Activated CD4-positive, CD25-positive, alpha-beta regulatory T cell treated with anti-CD3 and anti-CD28 coated beads, Interleukin-2, amount 50 U/mL, for 72 hours (primary cell): Measurements from ENCODE around the gene PDZD11.
"Not testable (repeated sequence)": the region's sequence is repeated elsewhere in the genome, so short reads cannot be mapped to it uniquely, and the experiment has no call there.

ENCODE experiments used
- DNase-seq: peaks from one replicate; pipeline ENCODE4 v3.0.0; 2021

PDZD11 gene

DNA sequence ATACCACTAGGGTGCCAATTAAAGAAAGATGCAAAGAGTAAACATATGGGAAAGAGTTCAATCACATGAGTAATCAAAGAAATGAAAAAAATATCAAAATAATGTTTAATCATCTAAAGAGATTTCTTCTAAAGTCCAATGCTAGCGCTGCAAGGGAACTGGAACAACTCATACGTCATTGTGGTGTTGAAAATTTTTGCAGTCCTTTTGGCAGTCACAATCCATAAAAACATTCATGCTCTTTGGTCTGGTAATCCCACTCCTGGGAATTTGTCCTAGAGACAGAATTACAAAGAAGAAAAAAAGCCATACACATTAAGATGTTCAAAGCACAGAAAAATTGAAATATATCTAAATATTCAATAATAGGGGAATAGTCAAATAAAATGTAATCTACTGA, 34.3 kb downstream of the PDZD11 start:
- DNase-seq, result no peak

DNA sequence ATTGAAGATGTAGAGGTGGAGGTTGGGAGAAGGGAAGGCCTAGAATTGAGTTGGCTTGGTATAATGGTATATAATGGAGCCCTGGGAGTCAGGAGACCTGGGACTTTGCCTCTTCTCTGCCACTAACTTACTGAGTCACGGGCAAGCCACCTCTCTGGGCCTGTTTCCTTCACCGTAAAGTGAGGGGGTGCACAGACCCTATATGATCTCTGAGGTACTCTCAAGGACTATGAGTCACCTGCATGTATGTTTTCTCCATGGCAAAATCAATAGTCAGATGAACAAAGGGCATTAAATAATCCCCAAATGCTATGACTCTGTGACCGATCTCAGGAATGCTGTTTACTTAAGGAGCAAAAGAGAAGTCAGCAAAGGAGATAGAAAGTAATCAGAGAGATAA, 34.8 kb downstream of the PDZD11 start:
- no peak for DNase-seq

DNA sequence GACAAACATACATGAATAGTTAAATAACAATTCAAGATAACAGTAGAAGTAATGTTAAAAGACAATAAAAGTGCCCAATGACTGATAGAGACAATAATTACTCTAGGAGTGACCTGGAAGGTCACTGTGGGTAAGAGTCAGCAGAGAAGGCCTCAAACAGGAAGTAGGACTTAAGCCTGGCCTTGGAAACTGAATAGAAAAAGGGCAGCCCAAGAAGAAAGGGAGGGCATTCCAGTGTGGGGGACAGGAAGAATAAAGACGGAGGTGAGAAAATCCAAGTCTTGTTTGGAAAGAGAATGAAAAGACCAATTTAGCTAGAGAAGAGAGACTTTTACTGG, 35.7 kb downstream of the PDZD11 start:
- no peak for DNase-seq

DNA sequence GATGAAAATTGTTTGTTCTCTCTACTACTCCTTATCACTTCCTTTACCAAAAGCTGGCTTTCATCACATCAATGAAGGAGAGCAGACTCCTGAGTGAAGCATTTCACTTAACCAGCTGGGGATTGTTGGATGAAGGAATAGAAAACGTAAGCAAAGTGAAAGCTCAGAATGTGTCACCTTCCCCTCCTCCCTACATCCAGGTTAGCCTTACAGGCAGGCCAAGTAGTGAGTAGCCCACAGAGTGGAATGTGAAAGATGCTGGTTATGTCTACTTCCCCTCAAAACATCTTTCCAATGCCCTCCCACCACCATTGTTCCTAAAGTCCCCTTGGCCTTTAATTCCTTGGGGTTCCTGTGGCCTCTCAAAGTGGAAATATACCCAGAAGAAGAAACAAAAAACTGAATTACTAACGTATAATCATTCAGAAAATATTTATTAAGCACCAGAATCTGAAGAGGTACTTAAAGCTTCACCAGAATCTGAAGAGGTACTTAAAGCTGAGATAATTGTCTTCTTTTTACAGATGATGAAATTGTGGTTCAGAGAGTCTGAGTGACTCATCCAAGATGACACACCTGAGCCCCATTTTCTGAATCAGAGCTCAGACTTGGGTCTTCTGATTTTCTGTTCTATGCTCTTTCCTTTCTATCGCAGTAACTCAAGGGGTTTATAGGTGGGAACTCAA, 36.2 kb downstream of the PDZD11 start:
- no peak for DNase-seq

DNA sequence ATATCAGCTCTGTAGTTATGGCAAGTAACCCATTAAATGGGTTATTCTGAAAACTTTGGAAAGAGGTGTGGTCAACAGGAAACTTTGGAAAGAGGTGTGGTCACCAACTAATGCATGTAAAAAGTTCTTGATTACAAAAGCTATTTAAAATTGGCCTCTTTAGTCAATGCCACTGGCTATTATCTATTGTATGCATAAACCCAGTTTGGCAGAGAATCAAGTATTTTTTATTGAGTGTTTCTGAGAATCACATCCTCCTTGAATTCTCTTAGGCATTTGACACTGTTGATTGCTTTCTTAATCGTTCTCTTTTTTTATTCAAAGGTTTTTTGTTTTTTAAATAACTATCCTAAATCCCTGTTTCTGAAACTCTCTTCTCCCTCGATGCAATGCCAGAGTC, 37.2 kb downstream of the PDZD11 start:
- no peak for DNase-seq

DNA sequence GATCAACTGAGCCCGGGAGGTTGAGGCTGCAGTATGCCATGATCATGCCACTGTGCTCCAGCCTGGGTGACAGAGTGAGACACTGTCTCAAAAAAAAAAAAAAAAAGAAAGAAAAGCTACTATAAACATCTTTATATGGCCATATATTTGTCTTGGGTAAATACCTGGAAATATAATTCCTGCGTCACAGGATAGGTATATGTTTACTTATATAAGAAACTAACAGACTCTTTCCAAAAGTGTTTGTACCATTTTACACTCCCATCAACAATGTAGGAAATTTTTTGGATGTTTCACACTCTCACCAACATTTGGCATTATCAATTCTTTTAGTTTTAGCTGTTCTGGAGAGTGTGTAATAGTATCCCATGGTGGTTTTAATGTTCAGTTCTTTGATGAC, 42.5 kb downstream of the PDZD11 start:
- no peak for DNase-seq

DNA sequence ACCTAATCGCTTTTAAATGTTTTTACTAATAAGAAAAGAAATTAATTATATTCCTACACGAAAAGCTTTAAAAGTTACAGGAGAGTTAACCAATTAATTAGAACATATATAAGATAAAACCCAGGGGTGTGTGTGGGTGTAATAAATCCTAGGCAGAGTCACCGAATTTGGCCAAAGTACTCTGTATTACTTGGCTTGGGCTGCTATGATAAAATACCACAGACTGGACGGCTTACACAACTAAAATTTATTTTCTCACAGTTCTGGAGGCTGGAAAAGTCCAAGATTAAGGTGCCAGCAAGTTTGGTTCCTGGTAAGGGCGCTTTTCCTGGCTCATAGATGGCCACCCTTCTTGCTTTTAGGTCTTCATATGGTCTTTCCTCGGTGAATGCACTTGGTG, 44.8 kb downstream of the PDZD11 start:
- no peak for DNase-seq

DNA sequence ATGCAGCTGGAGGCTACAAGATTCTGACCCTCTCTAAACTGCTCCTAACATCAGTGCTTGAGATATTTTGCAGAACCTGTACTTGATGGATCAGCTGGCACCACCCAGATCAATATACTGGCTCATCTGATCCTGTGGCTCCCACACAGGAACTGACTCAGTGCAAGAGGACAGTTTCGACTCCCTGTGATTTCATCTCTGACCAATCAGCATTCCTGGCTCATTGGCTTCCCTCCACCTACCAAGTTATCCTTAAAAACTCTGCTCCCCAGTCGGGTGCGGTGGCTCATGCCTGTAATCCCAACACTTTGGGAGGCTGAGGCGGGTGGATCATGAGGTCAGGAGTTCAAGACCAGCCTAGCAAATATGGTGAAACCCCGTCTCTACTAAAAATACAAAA, 46.1 kb downstream of the PDZD11 start:
- not testable (repeated sequence) for DNase-seq

DNA sequence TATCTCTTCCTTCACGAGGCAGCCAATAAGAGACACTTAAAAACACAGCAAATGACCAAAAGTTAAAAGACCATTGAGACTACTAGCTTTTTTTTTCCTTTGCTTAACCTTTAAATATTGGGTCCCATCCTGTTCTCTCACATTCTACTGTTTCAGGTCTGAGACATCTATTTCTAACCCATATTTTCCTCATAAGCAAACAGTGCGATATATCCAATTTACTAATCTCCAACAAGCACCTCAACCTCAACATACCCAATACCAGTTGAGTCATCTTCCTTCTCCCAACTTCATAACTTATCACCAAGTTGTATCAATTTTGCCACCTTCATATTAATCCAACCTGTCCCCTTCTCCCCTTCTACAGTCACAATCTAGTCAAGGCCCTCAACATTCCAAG, 48.2 kb downstream of the PDZD11 start:
- DNase-seq, result no peak

DNA sequence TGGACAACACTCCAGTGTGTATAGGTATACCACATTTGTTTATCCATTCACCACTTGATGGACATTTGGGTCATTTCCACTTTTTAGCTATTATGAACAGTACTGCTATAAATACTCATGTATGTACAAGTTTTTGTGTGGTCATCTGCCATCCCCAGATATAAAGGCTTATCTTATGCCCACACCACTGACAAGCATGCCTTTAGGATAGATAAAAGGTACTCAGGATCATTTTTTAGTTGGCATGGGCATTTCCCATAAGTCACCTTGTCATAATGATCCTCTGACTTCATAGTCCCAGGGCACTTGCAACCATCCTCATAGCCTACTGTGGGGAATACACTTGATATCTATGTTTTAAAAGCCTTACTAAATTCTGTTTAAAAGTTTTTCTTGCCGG, 49.0 kb downstream of the PDZD11 start:
- no peak for DNase-seq
